Cerebellar cortex (tissue), 1 donor: ENCODE data around the gene LSG1.
A peak's percentile ranks its signal among the peaks of the same experiment; 100 is the strongest.
"Not testable (repeated sequence)": the region's sequence is repeated elsewhere in the genome, so short reads cannot be mapped to it uniquely, and the experiment has no call there.

Experiments
- DNase-seq: peaks from one replicate; pipeline ENCODE4 v3.0.0-alpha.2; 2015; ENCODE audit warnings: low spot score

The LSG1 gene

GRCh38 chr3:194654443-194654842, 17.5 kb downstream of the LSG1 start:
- no peak for DNase-seq

- DNase-seq: no peak
Observed at GRCh38 chr3:194647747-194648146, 24.2 kb downstream of the LSG1 start.

GRCh38 chr3:194642769-194643168, 29.2 kb downstream of the LSG1 start:
- DNase-seq: no peak

- DNase-seq: no peak
Observed at GRCh38 chr3:194640829-194641228, 31.2 kb downstream of the LSG1 start.

GRCh38 chr3:194638991-194639605, 32.9 kb downstream of the LSG1 start:
- DNase-seq: no peak

GRCh38 chr3:194637541-194638400, 34.2 kb downstream of the LSG1 start:
- DNase-seq: no peak

GRCh38 chr3:194637066-194637465, 34.9 kb downstream of the LSG1 start:
- no peak for DNase-seq

GRCh38 chr3:194633349-194634004, 38.5 kb downstream of the LSG1 start, which contains the start of gene TMEM44:
TSS of gene TMEM44 (minus strand) at chr3:194633419. CDS start at chr3:194633215, 204 bp downstream.
- DNase-seq: peak; percentile 42

GRCh38 chr3:194632809-194633348, 39.1 kb downstream of the LSG1 start:
- no peak for DNase-seq

GRCh38 chr3:194632226-194632808, 39.7 kb downstream of the LSG1 start:
- no peak for DNase-seq

GRCh38 chr3:194631696-194632095, 40.3 kb downstream of the LSG1 start:
- DNase-seq: no peak

- not testable (repeated sequence) for DNase-seq
Observed at GRCh38 chr3:194630681-194631080, 41.3 kb downstream of the LSG1 start.

- DNase-seq: no peak
Observed at GRCh38 chr3:194624956-194625355, 47.0 kb downstream of the LSG1 start.

- no peak for DNase-seq
Observed at GRCh38 chr3:194623449-194624290, 48.3 kb downstream of the LSG1 start.

- DNase-seq: no peak
Observed at GRCh38 chr3:194622621-194623340, 49.2 kb downstream of the LSG1 start.

- no peak for DNase-seq
Observed at GRCh38 chr3:194621947-194622346, 50.0 kb downstream of the LSG1 start.

GRCh38 chr3:194620196-194620595, 51.8 kb downstream of the LSG1 start:
- no peak for DNase-seq

- no peak for DNase-seq
Observed at GRCh38 chr3:194619741-194620140, 52.2 kb downstream of the LSG1 start.

GRCh38 chr3:194618858-194619608, 53.0 kb downstream of the LSG1 start:
- DNase-seq: no peak

GRCh38 chr3:194617827-194618226, 54.2 kb downstream of the LSG1 start:
- no peak for DNase-seq
